Endodermal cell (in vitro differentiated cells): ENCODE measurements around the gene OR10H3. TPM values are rescaled to one million over a fixed set of nuclear protein-coding genes. Genes with fewer than 3 reads are reported as not detected.

Experiments used
- DNase-seq: peaks from one replicate; pipeline ENCODE4 v3.0.0-alpha.2; 2017
- H3K27ac ChIP-seq: 2 replicates; pipeline ENCODE4 v1.5.1; 2013; ENCODE audit warnings: mild to moderate bottlenecking, low read depth, low read length, moderate library complexity
- H3K27me3 ChIP-seq: 2 replicates; pipeline ENCODE4 v1.6.1; 2013; ENCODE audit warnings: mild to moderate bottlenecking, low read length, moderate library complexity; ENCODE audit not compliant: insufficient read depth, control insufficient read depth, poor library complexity, severe bottlenecking
- H3K36me3 ChIP-seq: 2 replicates; pipeline ENCODE4 v1.7.0; 2013; ENCODE audit warnings: mild to moderate bottlenecking, low read length, moderate library complexity; ENCODE audit not compliant: control insufficient read depth, insufficient read depth
- H3K4me1 ChIP-seq: one replicate; pipeline ENCODE4 v1.7.0; 2013; ENCODE audit warnings: low read length; ENCODE audit not compliant: control insufficient read depth, insufficient read depth
- H3K4me3 ChIP-seq: 2 replicates; pipeline ENCODE4 v1.5.1; 2013; ENCODE audit warnings: mild to moderate bottlenecking, low read length, moderate library complexity
- H3K9ac ChIP-seq: 2 replicates; pipeline ENCODE4 v1.6.1; 2013; ENCODE audit warnings: mild to moderate bottlenecking, low read length, moderate library complexity; ENCODE audit not compliant: poor library complexity, severe bottlenecking; ENCODE audit errors: extremely low read depth
- H3K9me3 ChIP-seq: 2 replicates; pipeline ENCODE4 v1.6.1; 2013; ENCODE audit warnings: mild to moderate bottlenecking, low read length, moderate library complexity; ENCODE audit not compliant: control insufficient read depth
- H3K27ac Mint-ChIP-seq: 2 replicates; pipeline ENCODE4 v1.8.0; 2020; ENCODE audit warnings: mixed read lengths
- H3K27me3 Mint-ChIP-seq: 2 replicates; pipeline ENCODE4 v1.8.0; 2021; ENCODE audit warnings: mild to moderate bottlenecking, mixed read lengths; ENCODE audit not compliant: insufficient read depth
- H3K36me3 Mint-ChIP-seq: 2 replicates; pipeline ENCODE4 v1.8.0; 2020; ENCODE audit warnings: low read depth, mixed read lengths
- H3K4me1 Mint-ChIP-seq: 2 replicates; pipeline ENCODE4 v1.8.0; 2020; ENCODE audit warnings: mixed read lengths
- H3K4me3 Mint-ChIP-seq: 2 replicates; pipeline ENCODE4 v1.8.0; 2020; ENCODE audit warnings: mild to moderate bottlenecking, moderate library complexity, mixed read lengths
- H3K9me3 Mint-ChIP-seq: 2 replicates; pipeline ENCODE4 v1.8.0; 2020; ENCODE audit warnings: mild to moderate bottlenecking, mixed read lengths
- CTCF ChIP-seq: fragments of 200-600 bp; sonication (generic); conservative IDR thresholded peaks from 2 replicates; pipeline ENCODE4 v1.5.0; 2021; ENCODE audit warnings: antibody characterized with exemption, mild to moderate bottlenecking
- WGBS, 2 experiments: methylation state at CpG; one replicate each; pipeline versions ENCODE4 v1.1.5 to v1.1.7; 2013; ENCODE audit warnings: missing lambda C conversion rate in 2 of 2, mixed read lengths in 1 of 2; ENCODE audit not compliant: insufficient coverage in 1 of 2, insufficient read length in 1 of 2; 5-methylcytosine and 5-hydroxymethylcytosine counted together
- total RNA-seq, 2 donors: library from RNA; stranded (reverse); fragmentation: NEBNext Ultra II Directional in 1 of 2; extraction: Animal tissue kit (Norgen Biotek cat#: 25700) in 1 of 2; gene quantifications; 2 replicates in 1 of 2; 3 replicates in 1 of 2; pipeline ENCODE4 v1.2.1, GENCODE V29; 2021

The OR10H3 gene
- total RNA-seq, 2 donors from 2014 or later: not detected

GRCh38 chr19:15788594-15789270 lies 50.9 kb downstream of the OR10H3 start:
- Mint-ChIP-seq H3K9me3 (peaks cover 88% of the 10 kb centered on the region), H3K4me3 (no peak overlapping the region), H3K27ac (no peak overlapping the region), H3K36me3 (no peaks in the 10 kb centered on the region), H3K27me3 (no peaks in the 10 kb centered on the region), H3K4me1 (no peaks in the 10 kb centered on the region)
- WGBS, 2 experiments: 47% methylated on average over 4 of the region's 4 CpGs; no CpG with 5 or more reads in 1 of the 2 experiments
- no peak overlapping the region for H3K4me3 ChIP-seq
- DNase-seq: no peak
- no peak for TF ChIP-seq CTCF
- no peaks in the 10 kb centered on the region for H3K4me1 ChIP-seq
- no peaks in the 10 kb centered on the region for H3K27me3 ChIP-seq
- no peak overlapping the region for H3K27ac ChIP-seq
- H3K9me3 ChIP-seq: peaks cover 31% of the 10 kb centered on the region
- H3K36me3 ChIP-seq: no peaks in the 10 kb centered on the region
- no peak overlapping the region for H3K9ac ChIP-seq

- Mint-ChIP-seq H3K9me3 (peaks cover 90% of the 10 kb centered on the region), H3K27ac (no peak overlapping the region), H3K4me1 (no peaks in the 10 kb centered on the region), H3K27me3 (no peaks in the 10 kb centered on the region), H3K36me3 (no peaks in the 10 kb centered on the region), H3K4me3 (no peak overlapping the region)
- Histone ChIP-seq H3K27ac (no peak overlapping the region), H3K27me3 (no peaks in the 10 kb centered on the region), H3K4me1 (no peaks in the 10 kb centered on the region), H3K4me3 (no peak overlapping the region), H3K9ac (no peak overlapping the region), H3K9me3 (peaks cover 31% of the 10 kb centered on the region), H3K36me3 (no peaks in the 10 kb centered on the region)
- TF ChIP-seq CTCF: no peak
- WGBS, 2 experiments: 66 to 69% methylated on average over 6 of the region's 6 CpGs
- DNase-seq: no peak
Observed at GRCh38 chr19:15790096-15790495, 52.3 kb downstream of the OR10H3 start.

Other genes starting within 250 kb of the OR10H3 start
- not detected for gene CYP4F22, start 229.5 kb upstream of the OR10H3 start, total RNA-seq
- not detected for gene CYP4F8, start 122.8 kb upstream of the OR10H3 start, total RNA-seq
- not detected for gene CYP4F3, start 97.1 kb upstream of the OR10H3 start, total RNA-seq
- not detected for gene CYP4F12, start 64.9 kb upstream of the OR10H3 start, total RNA-seq
- gene OR10H2, start 10.0 kb upstream of the OR10H3 start, total RNA-seq: not detected
- gene OR10H5, start 49.7 kb downstream of the OR10H3 start, total RNA-seq: not detected
- under 1 TPM in 1 of 2 donors, not detected in 1; 0.09 TPM for gene OR10H1, start 77.7 kb downstream of the OR10H3 start, total RNA-seq
- gene CYP4F2, start 160.1 kb downstream of the OR10H3 start, total RNA-seq: not detected
- gene CYP4F11, start 196.5 kb downstream of the OR10H3 start, total RNA-seq: not detected
- not detected for gene OR10H4, start 211.0 kb downstream of the OR10H3 start, total RNA-seq